Omental fat pad (tissue), 4 donors: ENCODE data around the gene C10orf71. TPM values are rescaled to one million over a fixed set of nuclear protein-coding genes. Genes with fewer than 3 reads are reported as not detected.

Source experiments
- ATAC-seq: fragments of 150-250 bp; one replicate; pipeline ENCODE4 v1.9.1; 2016; ENCODE audit warnings: mild to moderate bottlenecking, moderate library complexity; ENCODE audit not compliant: low FRiP score
- DNase-seq: peaks from one replicate; pipeline ENCODE4 v3.0.0-alpha.2; 2019; ENCODE audit warnings: low spot score
- total RNA-seq, 4 donors: library from RNA; depleted of rRNA; stranded (reverse); fragments of >200 nt; gene quantifications; one replicate each; pipeline ENCODE4 v1.1.0, GENCODE V29; 2016
- TF ChIP-seq, protein P1 (sequence below), 3 donors: fragments of 450-650 bp; IDR thresholded peaks; one replicate each; pipeline ENCODE4 v1.5.1; 2016 to 2017; ENCODE audit warnings: antibody characterized with exemption in 3 of 3, mild to moderate bottlenecking in 3 of 3, moderate library complexity in 2 of 3

Gene C10orf71
- total RNA-seq, 4 donors from 2014 or later: not detected

DNA sequence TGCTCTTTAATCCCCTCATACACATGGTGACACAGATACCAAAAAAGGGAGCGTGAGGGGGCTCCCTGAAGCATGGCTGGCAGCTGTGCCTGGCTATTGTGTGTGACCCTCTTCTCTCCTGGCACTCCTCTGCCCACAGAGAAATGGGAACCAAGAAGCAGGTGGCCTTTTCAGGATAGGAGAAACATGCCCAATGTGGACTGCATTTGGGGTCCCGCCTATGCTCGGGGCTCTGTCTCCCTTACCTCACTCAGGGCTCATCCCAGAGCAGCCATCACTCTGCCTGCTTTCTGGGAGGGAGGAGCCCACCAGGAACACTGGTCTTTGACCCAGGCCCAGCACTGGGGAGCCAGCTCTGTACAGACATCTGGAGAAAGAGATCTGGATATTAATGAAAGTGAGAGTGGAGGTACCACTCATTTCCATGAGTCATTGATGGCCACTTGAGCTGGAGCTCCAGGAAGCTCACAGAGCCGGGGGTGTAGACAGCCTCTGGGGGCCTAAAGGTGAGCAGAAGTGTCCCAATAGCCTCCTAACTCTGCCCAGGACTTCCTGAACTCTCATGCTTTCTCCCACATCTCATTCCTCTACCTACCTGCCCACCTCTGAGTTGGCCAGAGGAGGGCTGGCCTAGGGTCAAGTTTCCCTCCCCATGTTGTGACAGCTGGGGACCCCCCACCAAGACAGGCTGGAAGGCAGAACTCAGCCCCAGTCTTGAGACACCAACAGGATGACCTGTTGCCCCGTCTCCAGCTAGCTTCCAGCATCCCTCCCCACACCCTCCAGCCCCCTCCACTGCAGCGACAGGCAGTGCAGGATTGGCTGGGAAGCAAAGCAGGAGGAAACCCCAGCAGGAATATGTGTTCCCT is 54.3 kb downstream of the C10orf71 start:
- no peak for ATAC-seq
- no peak for DNase-seq
- TF ChIP-seq, protein P1, sequence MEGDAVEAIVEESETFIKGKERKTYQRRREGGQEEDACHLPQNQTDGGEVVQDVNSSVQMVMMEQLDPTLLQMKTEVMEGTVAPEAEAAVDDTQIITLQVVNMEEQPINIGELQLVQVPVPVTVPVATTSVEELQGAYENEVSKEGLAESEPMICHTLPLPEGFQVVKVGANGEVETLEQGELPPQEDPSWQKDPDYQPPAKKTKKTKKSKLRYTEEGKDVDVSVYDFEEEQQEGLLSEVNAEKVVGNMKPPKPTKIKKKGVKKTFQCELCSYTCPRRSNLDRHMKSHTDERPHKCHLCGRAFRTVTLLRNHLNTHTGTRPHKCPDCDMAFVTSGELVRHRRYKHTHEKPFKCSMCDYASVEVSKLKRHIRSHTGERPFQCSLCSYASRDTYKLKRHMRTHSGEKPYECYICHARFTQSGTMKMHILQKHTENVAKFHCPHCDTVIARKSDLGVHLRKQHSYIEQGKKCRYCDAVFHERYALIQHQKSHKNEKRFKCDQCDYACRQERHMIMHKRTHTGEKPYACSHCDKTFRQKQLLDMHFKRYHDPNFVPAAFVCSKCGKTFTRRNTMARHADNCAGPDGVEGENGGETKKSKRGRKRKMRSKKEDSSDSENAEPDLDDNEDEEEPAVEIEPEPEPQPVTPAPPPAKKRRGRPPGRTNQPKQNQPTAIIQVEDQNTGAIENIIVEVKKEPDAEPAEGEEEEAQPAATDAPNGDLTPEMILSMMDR (IDR thresholded peaks at IDR 0.05): no peak

DNA sequence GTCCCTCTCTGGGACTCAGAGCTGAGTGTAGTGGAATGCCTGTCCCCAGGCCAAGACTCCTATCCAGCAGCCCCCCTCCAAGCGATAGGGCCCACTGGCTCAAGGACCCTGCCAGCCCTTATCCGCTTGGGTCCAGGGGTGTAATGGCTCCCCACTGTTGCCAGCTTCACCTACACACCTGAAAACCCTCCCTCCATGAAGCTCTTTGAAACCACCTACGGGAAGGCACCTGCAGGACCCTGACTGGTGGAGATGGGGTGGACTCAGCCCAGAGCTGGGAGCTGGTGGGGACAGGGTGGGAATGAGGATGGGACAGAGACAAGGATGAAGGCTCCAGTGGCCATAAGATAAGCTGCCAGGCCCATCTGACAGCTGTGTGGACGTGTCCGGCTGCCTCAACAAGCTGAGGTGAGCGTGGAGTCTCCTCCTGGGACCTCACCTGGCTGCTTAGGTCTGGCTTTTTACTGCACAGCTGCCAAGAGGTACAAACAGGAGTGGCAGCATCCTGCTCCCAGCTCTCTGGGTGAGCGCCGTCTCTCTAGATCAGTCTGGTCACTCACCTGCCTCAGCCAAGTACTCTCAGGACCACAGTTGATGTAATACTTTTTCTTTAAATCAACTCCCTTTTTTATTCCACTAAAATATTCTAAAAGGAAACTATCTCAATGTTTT is 55.1 kb downstream of the C10orf71 start:
- no peak for DNase-seq
- TF ChIP-seq, protein P1 (IDR thresholded peaks at IDR 0.05): no peak
- ATAC-seq: no peak

DNA sequence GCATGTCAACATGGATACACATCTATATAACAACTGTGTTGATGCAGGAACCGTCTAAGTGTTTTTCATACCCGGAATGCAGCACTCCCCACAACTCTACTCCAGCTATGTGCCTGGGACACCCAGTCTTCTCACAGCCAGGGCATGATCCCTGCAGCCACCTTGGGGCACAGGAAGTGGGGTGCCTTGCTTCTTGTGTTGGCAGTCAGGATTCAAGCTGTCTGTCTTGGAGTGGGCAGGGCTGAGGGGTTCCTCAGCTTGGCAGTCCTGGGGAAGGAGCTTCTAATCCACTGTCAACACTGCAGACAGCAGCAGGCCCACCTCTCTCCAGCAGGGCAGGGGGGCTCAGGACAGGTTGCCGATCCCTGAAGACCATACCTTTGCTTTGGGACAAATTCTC is 55.6 kb downstream of the C10orf71 start:
- DNase-seq (no peak), ATAC-seq (no peak)
- TF ChIP-seq, protein P1 (IDR thresholded peaks at IDR 0.05): no peak

DNA sequence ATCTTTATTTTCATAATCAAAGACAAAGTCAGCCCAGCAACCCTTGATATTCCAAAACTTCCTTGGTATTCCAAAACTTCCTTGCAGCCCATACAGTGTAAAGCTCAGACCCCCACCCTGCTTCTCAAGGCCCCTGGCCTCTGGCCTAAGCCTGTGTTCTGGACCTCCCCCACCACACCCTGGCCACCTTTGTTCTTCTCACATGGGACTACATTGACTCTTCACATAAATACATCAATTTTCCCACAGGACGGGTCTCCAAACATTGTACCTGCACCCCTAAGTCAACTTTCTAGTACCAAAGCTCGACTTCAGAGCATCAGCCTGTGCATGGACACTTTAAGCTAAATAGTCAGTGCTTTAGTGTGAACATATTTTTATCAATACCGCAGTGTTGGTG is 56.3 kb downstream of the C10orf71 start:
- TF ChIP-seq, protein P1 (IDR thresholded peaks at IDR 0.05): no peak
- DNase-seq (no peak), ATAC-seq (no peak)

DNA sequence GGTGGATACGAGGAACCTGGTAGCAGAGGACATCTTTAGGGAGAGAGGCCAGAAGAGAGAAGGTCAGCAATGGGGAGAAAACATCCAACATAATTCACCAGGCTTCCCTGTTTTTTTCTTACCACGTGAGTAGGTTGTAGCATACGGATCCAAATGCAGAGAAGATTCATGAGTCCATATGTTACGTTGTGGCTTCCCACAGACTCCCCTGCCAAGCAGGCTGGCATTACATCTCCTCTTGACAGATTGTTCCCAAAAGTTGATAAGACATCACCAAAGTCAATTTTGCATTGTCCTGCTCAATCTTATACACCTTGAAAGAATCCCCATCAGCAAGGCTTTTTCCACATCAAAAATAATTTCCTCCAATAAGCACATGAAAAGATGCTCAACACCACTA is 57.2 kb downstream of the C10orf71 start:
- TF ChIP-seq, protein P1 (IDR thresholded peaks at IDR 0.05): no peak
- ATAC-seq (no peak), DNase-seq (no peak)

DNA sequence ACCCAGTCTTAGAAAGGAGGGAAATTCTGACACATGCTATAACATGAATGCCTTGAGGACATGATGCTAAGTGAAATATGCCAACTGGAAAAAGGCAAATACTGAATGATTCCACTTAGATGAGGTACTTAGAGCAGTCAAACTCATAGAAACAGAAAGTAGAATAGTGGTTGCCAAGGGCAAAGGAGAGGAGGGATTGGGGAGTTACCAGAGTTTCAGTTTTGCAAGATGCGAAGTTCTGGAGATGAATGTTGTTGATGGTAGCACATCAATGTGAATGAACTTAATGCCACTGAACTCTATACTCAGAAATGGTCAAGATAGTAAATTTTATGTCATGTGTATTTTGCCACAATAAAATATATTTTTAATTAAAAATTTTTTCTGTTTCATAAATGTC is 58.0 kb downstream of the C10orf71 start:
- ATAC-seq (no peak), DNase-seq (no peak)
- TF ChIP-seq, protein P1 (IDR thresholded peaks at IDR 0.05): no peak
